Spleen (tissue), 7 donors: ENCODE data around the gene TTLL11.

ENCODE experiments used
- POLR2A ChIP-seq, 3 donors: fragments of 450-650 bp; IDR thresholded peaks; one replicate each; pipeline ENCODE4 v1.5.1; 2017; ENCODE audit warnings: antibody characterized with exemption in 3 of 3, mild to moderate bottlenecking in 1 of 3
- POLR2AphosphoS5 ChIP-seq, 3 donors: sonication (generic); formaldehyde crosslinking; IDR thresholded peaks; one replicate each; pipeline ENCODE4 v1.5.1; 2017; ENCODE audit warnings: antibody characterized with exemption in 3 of 3
- TF ChIP-seq, protein P1 (sequence below), 11 experiments: fragments of 200-600 bp in 7 of 11; fragments of 450-650 bp in 4 of 11; sonication (generic) in 4 of 11; IDR thresholded peaks in 8 of 11; conservative IDR thresholded peaks in 3 of 11; 1 replicate in 7 of 11; 2 replicates in 4 of 11; pipeline versions ENCODE4 v1.4.0 to v1.8.0; 2016 to 2021; ENCODE audit warnings: antibody characterized with exemption in 11 of 11, inconsistent platforms in 4 of 11, mild to moderate bottlenecking in 1 of 11
- donor health status: DM: no; HTN: no; CAD: no; lungs with moderate emphysema.
- donor health status: DM: no; HTN: no; CAD: no.
- donor health status: DM: no; HTN: no; CAD: no.

DNA sequence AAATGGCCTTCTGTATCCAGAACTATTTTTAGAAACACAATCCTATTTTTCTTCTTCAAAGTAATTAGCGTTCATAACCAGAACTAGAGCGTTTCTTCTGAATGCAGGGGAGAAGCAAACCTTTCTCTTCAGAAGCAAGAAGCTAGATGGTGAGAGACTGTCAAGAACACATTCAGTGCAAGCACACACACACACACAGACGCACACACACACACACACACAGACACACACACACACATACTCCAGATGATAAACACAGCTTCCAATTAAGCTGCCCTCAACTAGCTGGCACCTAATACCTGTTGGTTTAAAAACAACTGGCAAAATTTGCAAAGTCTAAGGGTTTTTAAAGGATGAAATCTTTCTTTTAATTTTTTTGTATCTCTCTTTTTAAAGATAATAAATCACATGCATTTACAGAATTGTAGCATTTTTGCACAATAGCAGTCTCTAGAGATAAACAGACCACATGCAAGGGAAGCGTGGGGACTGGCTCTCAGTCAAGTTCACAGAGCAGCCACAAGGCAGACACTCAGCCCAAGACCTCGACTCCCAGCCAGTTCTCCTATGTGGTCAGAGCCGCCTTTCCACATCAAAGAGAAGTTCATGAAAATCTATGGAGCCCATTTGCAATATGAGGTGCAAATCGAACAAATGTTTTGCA, 138.5 kb downstream of the TTLL11 start:
- TF ChIP-seq, protein P1, sequence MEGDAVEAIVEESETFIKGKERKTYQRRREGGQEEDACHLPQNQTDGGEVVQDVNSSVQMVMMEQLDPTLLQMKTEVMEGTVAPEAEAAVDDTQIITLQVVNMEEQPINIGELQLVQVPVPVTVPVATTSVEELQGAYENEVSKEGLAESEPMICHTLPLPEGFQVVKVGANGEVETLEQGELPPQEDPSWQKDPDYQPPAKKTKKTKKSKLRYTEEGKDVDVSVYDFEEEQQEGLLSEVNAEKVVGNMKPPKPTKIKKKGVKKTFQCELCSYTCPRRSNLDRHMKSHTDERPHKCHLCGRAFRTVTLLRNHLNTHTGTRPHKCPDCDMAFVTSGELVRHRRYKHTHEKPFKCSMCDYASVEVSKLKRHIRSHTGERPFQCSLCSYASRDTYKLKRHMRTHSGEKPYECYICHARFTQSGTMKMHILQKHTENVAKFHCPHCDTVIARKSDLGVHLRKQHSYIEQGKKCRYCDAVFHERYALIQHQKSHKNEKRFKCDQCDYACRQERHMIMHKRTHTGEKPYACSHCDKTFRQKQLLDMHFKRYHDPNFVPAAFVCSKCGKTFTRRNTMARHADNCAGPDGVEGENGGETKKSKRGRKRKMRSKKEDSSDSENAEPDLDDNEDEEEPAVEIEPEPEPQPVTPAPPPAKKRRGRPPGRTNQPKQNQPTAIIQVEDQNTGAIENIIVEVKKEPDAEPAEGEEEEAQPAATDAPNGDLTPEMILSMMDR (IDR thresholded peaks at IDR 0.05 in 8 of 11, conservative IDR thresholded peaks at IDR 0.05 in 3 of 11): no peak
- TF ChIP-seq POLR2AphosphoS5 (IDR thresholded peaks at IDR 0.05) (no peak), POLR2A (IDR thresholded peaks at IDR 0.05) (no peak)
